Activated CD4-positive, alpha-beta T cell treated with anti-CD3 and anti-CD28 coated beads for 36 hours (primary cell): ENCODE data around the gene FBXL5. TPM values are rescaled to one million over a fixed set of nuclear protein-coding genes. Genes with fewer than 3 reads are reported as not detected.

Source experiments
- ATAC-seq: fragments of 200-7000 bp; cut with Tn5 transposase; one replicate; pipeline ENCODE4 v1.10.0; 2021; ENCODE audit warnings: mild to moderate bottlenecking, moderate library complexity
- CTCF ChIA-PET: fragments of 350-600 bp; sonication (Branson Sonifier 250); formaldehyde crosslinking; loops from one replicate; lab custom pipeline; 2021; ENCODE audit warnings: antibody characterized with exemption; lab: Charles Lee
- POLR2A ChIA-PET: fragments of 350-600 bp; sonication (Branson Sonifier 250); formaldehyde crosslinking; loops from one replicate; lab custom pipeline; 2021; ENCODE audit warnings: antibody characterized with exemption, inconsistent platforms; lab: Charles Lee
- DNase-seq: peaks from one replicate; pipeline ENCODE4 v3.0.0-alpha.2; 2020
- H3K27ac Mint-ChIP-seq: one replicate; pipeline ENCODE4 v1.8.0; 2021; ENCODE audit warnings: mixed read lengths
- H3K27me3 Mint-ChIP-seq: one replicate; pipeline ENCODE4 v1.8.0; 2021; ENCODE audit warnings: mixed read lengths
- H3K36me3 Mint-ChIP-seq: one replicate; pipeline ENCODE4 v1.8.0; 2021; ENCODE audit warnings: low read depth, mixed read lengths
- H3K4me1 Mint-ChIP-seq: one replicate; pipeline ENCODE4 v1.8.0; 2021; ENCODE audit warnings: mixed read lengths
- H3K4me3 Mint-ChIP-seq: one replicate; pipeline ENCODE4 v1.8.0; 2021; ENCODE audit warnings: mild to moderate bottlenecking, moderate library complexity, mixed read lengths
- H3K9me3 Mint-ChIP-seq: one replicate; pipeline ENCODE4 v1.8.0; 2021; ENCODE audit warnings: low read depth, mixed read lengths
- intact Hi-C, 2 experiments: fragments of 100-400 bp; cut with DNase I in 1 of 2; cut with micrococcal nuclease in 1 of 2; formaldehyde crosslinking; loops; one replicate each; pipeline versions ENCODE4 v1.14.2 to v1.15.1; 2022 to 2024; cut with DNase I, micrococcal nuclease
- total RNA-seq, 2 experiments: library from RNA; stranded (reverse); gene quantifications; one replicate each; pipeline ENCODE4 v1.2.3, GENCODE V29; 2021

The FBXL5 gene
- total RNA-seq, 2 experiments from 2014 or later = 20.1 to 29.1 TPM

GRCh38 chr4:15690020-15690809 lies 35.1 kb upstream of the FBXL5 start:
- ATAC-seq = no peak

GRCh38 chr4:15689540-15689939 lies 34.4 kb upstream of the FBXL5 start:
- Mint-ChIP-seq H3K27ac (no peak overlapping the region), H3K36me3 (peaks cover 25% of the 10 kb centered on the region), H3K27me3 (no peaks in the 10 kb centered on the region), H3K4me1 (peaks cover 5% of the 10 kb centered on the region), H3K4me3 (no peak overlapping the region), H3K9me3 (no peaks in the 10 kb centered on the region)
- POLR2A ChIA-PET = no interaction called here
- DNase-seq (no peak), ATAC-seq (no peak)
- intact Hi-C loops = loop anchor here in 1 of 2 experiments (10.0 kb wide), 1 partner anchor 1645 kb away; no protein-coding TSS in a partner anchor
- CTCF ChIA-PET = interaction anchor here (0.8 kb wide), 1 partner anchor 313 kb away, joined by 3 read pairs; no protein-coding TSS in a partner anchor

More at GRCh38 chr4:15690020-15690809, 35.1 kb upstream of the FBXL5 start:
- H3K4me1 Mint-ChIP-seq = peaks cover 2% of the 10 kb centered on the region
- CTCF ChIA-PET = interaction anchor here (1.0 kb wide), 1 partner anchor 15 kb away, joined by 3 read pairs; no protein-coding TSS in a partner anchor
- H3K36me3 Mint-ChIP-seq = peaks cover 21% of the 10 kb centered on the region
- POLR2A ChIA-PET = no interaction called here
- H3K27ac Mint-ChIP-seq = no peak overlapping the region
- no peaks in the 10 kb centered on the region for H3K27me3 Mint-ChIP-seq
- no peak for DNase-seq
- no peaks in the 10 kb centered on the region for H3K9me3 Mint-ChIP-seq
- intact Hi-C loops = no loop called here
- no peak overlapping the region for H3K4me3 Mint-ChIP-seq

GRCh38 chr4:15688051-15688450 lies 32.9 kb upstream of the FBXL5 start:
- intact Hi-C loops = loop anchor here in 1 of 2 experiments (10.0 kb wide), 1 partner anchor 1647 kb away; no protein-coding TSS in a partner anchor
- H3K27ac Mint-ChIP-seq = no peak overlapping the region
- no peak for DNase-seq
- no peak for ATAC-seq
- no peak overlapping the region for H3K4me3 Mint-ChIP-seq
- peaks cover 25% of the 10 kb centered on the region for H3K36me3 Mint-ChIP-seq
- no peaks in the 10 kb centered on the region for H3K27me3 Mint-ChIP-seq
- ChIA-PET CTCF (interaction anchor here (0.7 to 1.0 kb wide), 3 partner anchors 34 to 118 kb away, joined by 3 to 4 read pairs (median 3); no protein-coding TSS in a partner anchor), POLR2A (no interaction called here)
- H3K9me3 Mint-ChIP-seq = no peaks in the 10 kb centered on the region
- H3K4me1 Mint-ChIP-seq = peaks cover 15% of the 10 kb centered on the region

GRCh38 chr4:15684498-15684897 lies 29.3 kb upstream of the FBXL5 start:
- ChIA-PET POLR2A (no interaction called here), CTCF (interaction anchor here (0.6 to 1.9 kb wide), 5 partner anchors 10 to 272 kb away, joined by 3 to 6 read pairs (median 4); no protein-coding TSS in a partner anchor)
- Mint-ChIP-seq H3K27me3 (no peaks in the 10 kb centered on the region), H3K27ac (no peak overlapping the region), H3K4me3 (no peak overlapping the region), H3K9me3 (no peaks in the 10 kb centered on the region), H3K36me3 (peaks cover 39% of the 10 kb centered on the region), H3K4me1 (peaks cover 32% of the 10 kb centered on the region)
- DNase-seq (no peak), ATAC-seq (no peak)
- intact Hi-C loops = loop anchor here (5.0 to 10.0 kb wide), 2 partner anchors 93 to 1650 kb away; partner anchors contain the start of gene CD38 (in 1 of the 2)

GRCh38 chr4:15683143-15683495 lies 28.0 kb upstream of the FBXL5 start:
- Mint-ChIP-seq H3K36me3 (peaks cover 36% of the 10 kb centered on the region), H3K9me3 (no peaks in the 10 kb centered on the region), H3K4me3 (peak overlapping the region; percentile 98), H3K27me3 (no peaks in the 10 kb centered on the region), H3K27ac (no peak overlapping the region), H3K4me1 (peaks cover 34% of the 10 kb centered on the region)
- intact Hi-C loops = loop anchor here (2.0 to 10.0 kb wide), 3 partner anchors 20 to 1652 kb away; partner anchors contain the start of genes BST1 (in 1 of the 2) and CD38 (in 1 of the 2)
- ChIA-PET CTCF (interaction anchor here (1.0 to 2.4 kb wide), 5 partner anchors 30 to 273 kb away, joined by 3 to 11 read pairs (median 5); no protein-coding TSS in a partner anchor), POLR2A (no interaction called here)
- no peak for DNase-seq
- no peak for ATAC-seq

- POLR2A ChIA-PET = interaction anchor here (0.6 to 1.0 kb wide), 2 partner anchors 23 to 28 kb away, joined by 4 to 8 read pairs; no protein-coding TSS in a partner anchor
- CTCF ChIA-PET = interaction anchor here (0.5 to 2.4 kb wide), 8 partner anchors 29 to 499 kb away, joined by 3 to 11 read pairs (median 4); no protein-coding TSS in a partner anchor
- ATAC-seq = no peak
- Mint-ChIP-seq H3K36me3 (peaks cover 35% of the 10 kb centered on the region), H3K27me3 (no peaks in the 10 kb centered on the region), H3K4me1 (peaks cover 37% of the 10 kb centered on the region), H3K27ac (peak overlapping the region; percentile 96), H3K9me3 (no peaks in the 10 kb centered on the region), H3K4me3 (peak overlapping the region; percentile 98)
- DNase-seq = no peak
- intact Hi-C loops = loop anchor here (2.0 to 10.0 kb wide), 3 partner anchors 20 to 1652 kb away; partner anchors contain the start of genes BST1 (in 1 of the 2) and CD38 (in 1 of the 2)
Measured at GRCh38 chr4:15682242-15683142, 27.3 kb upstream of the FBXL5 start.

GRCh38 chr4:15681372-15682241 lies 26.4 kb upstream of the FBXL5 start, which contains the start of gene FAM200B:
TSS of gene FAM200B (plus strand) at chr4:15681827. CDS start at chr4:15686978, 5,151 bp downstream.
- H3K27ac Mint-ChIP-seq = peak within 1 kb of the TSS; percentile 96
- H3K27me3 Mint-ChIP-seq = no peaks in the 10 kb centered on the region
- CTCF ChIA-PET = interaction anchor here (1.0 to 2.4 kb wide), 8 partner anchors 9 to 319 kb away, joined by 3 to 11 read pairs (median 5); partner anchors contain the start of gene FBXL5
- intact Hi-C loops = loop anchor here (1.0 to 10.0 kb wide), 8 partner anchors 21 to 1653 kb away; partner anchors contain the start of genes CD38 (in 2 of the 2), FBXL5 (in 2 of the 2), BST1 (in 1 of the 2) and CPEB2 (in 1 of the 2)
- H3K4me3 Mint-ChIP-seq = peak within 1 kb of the TSS; percentile 98
- POLR2A ChIA-PET = interaction anchor here (1.0 kb wide), 1 partner anchor 24 kb away, joined by 4 read pairs; no protein-coding TSS in a partner anchor
- peak; percentile 98 for ATAC-seq
- peaks cover 39% of the 10 kb centered on the region for H3K4me1 Mint-ChIP-seq
- peak; percentile 99 for DNase-seq
- H3K36me3 Mint-ChIP-seq = peaks cover 28% of the 10 kb centered on the region
- no peaks in the 10 kb centered on the region for H3K9me3 Mint-ChIP-seq

- CTCF ChIA-PET = interaction anchor here (1.0 to 2.4 kb wide), 5 partner anchors 8 to 124 kb away, joined by 3 to 11 read pairs (median 5); partner anchors contain the start of gene FBXL5
- Mint-ChIP-seq H3K9me3 (no peaks in the 10 kb centered on the region), H3K36me3 (peaks cover 22% of the 10 kb centered on the region), H3K4me1 (peaks cover 39% of the 10 kb centered on the region), H3K4me3 (peak overlapping the region; percentile 98), H3K27ac (peak overlapping the region; percentile 96), H3K27me3 (no peaks in the 10 kb centered on the region)
- POLR2A ChIA-PET = interaction anchor here (0.5 to 0.7 kb wide), 4 partner anchors 21 to 264 kb away, joined by 5 to 8 read pairs (median 6); no protein-coding TSS in a partner anchor
- intact Hi-C loops = loop anchor here (1.0 to 10.0 kb wide), 7 partner anchors 26 to 1654 kb away; partner anchors contain the start of genes CD38 (in 2 of the 2), FBXL5 (in 2 of the 2), CPEB2 (in 1 of the 2) and TAPT1 (in 1 of the 2)
- no peak for ATAC-seq
- DNase-seq = no peak
Measured at GRCh38 chr4:15681067-15681371, 25.9 kb upstream of the FBXL5 start.

GRCh38 chr4:15677507-15677988 lies 22.4 kb upstream of the FBXL5 start:
- intact Hi-C loops = no loop called here
- peaks cover 14% of the 10 kb centered on the region for H3K36me3 Mint-ChIP-seq
- no peak overlapping the region for H3K4me3 Mint-ChIP-seq
- ChIA-PET CTCF (interaction anchor here (0.9 to 1.6 kb wide), 2 partner anchors 16 to 25 kb away, joined by 3 to 5 read pairs; no protein-coding TSS in a partner anchor), POLR2A (no interaction called here)
- H3K27me3 Mint-ChIP-seq = no peaks in the 10 kb centered on the region
- no peaks in the 10 kb centered on the region for H3K9me3 Mint-ChIP-seq
- DNase-seq = no peak
- H3K4me1 Mint-ChIP-seq = peaks cover 19% of the 10 kb centered on the region
- H3K27ac Mint-ChIP-seq = no peak overlapping the region
- no peak for ATAC-seq
